Type B pancreatic cell (in vitro differentiated cells): ENCODE data around the gene CCDC85B. TPM values are rescaled to one million over a fixed set of nuclear protein-coding genes. Genes with fewer than 3 reads are reported as not detected.
"Not testable (repeated sequence)": the region's sequence is repeated elsewhere in the genome, so short reads cannot be mapped to it uniquely, and the experiment has no call there.

Experiments used
- DNase-seq: peaks from one replicate; pipeline ENCODE4 v3.0.0; 2021; ENCODE audit warnings: mixed read lengths; ENCODE audit not compliant: unreplicated experiment; ENCODE audit errors: extremely low spot score
- H3K27ac Mint-ChIP-seq: 2 replicates; pipeline ENCODE4 v1.8.0; 2021; ENCODE audit warnings: mild to moderate bottlenecking, mixed read lengths
- H3K27me3 Mint-ChIP-seq: 2 replicates; pipeline ENCODE4 v1.8.0; 2021; ENCODE audit warnings: mixed read lengths
- H3K36me3 Mint-ChIP-seq: 2 replicates; pipeline ENCODE4 v1.8.0; 2021; ENCODE audit warnings: mixed read lengths
- H3K4me1 Mint-ChIP-seq: one replicate; pipeline ENCODE4 v1.8.0; 2021; ENCODE audit warnings: mixed read lengths; ENCODE audit not compliant: unreplicated experiment
- H3K4me3 Mint-ChIP-seq: 2 replicates; pipeline ENCODE4 v1.8.0; 2021; ENCODE audit warnings: mild to moderate bottlenecking, mixed read lengths
- H3K9me3 Mint-ChIP-seq: 2 replicates; pipeline ENCODE4 v1.8.0; 2021; ENCODE audit warnings: mixed read lengths
- CTCF ChIP-seq: fragments of 200-600 bp; sonication (generic); conservative IDR thresholded peaks from 2 replicates; pipeline ENCODE4 v1.5.0; 2021; ENCODE audit warnings: antibody characterized with exemption, mild to moderate bottlenecking
- total RNA-seq: library from RNA; stranded (reverse); gene quantifications from 2 replicates; pipeline ENCODE4 v1.2.1, GENCODE V29; 2021; ENCODE audit warnings: low replicate concordance

Gene CCDC85B
- total RNA-seq, 1 donor from 2014 or later = 14.3 TPM

GRCh38 chr11:65891219-65892136 lies 1.0 kb downstream of the CCDC85B start:
- no peak for DNase-seq
- Mint-ChIP-seq H3K27ac (peak overlapping the region; percentile 64), H3K9me3 (no peaks in the 10 kb centered on the region), H3K4me1 (peaks cover 31% of the 10 kb centered on the region), H3K36me3 (no peaks in the 10 kb centered on the region), H3K4me3 (peak overlapping the region; percentile 77), H3K27me3 (peaks cover 33% of the 10 kb centered on the region)
- TF ChIP-seq CTCF = peak; percentile 9

- H3K36me3 Mint-ChIP-seq, H3K9me3 Mint-ChIP-seq, DNase-seq: not testable (repeated sequence)
- peak overlapping the region; percentile 77 for H3K4me3 Mint-ChIP-seq
- H3K27me3 Mint-ChIP-seq = peaks cover 39% of the 10 kb centered on the region
- H3K27ac Mint-ChIP-seq = peak overlapping the region; percentile 64
- peaks cover 25% of the 10 kb centered on the region for H3K4me1 Mint-ChIP-seq
Measured at GRCh38 chr11:65892137-65892540, 1.7 kb downstream of the CCDC85B start.

- no peaks in the 10 kb centered on the region for H3K9me3 Mint-ChIP-seq
- H3K4me1 Mint-ChIP-seq = peaks cover 25% of the 10 kb centered on the region
- peak overlapping the region; percentile 77 for H3K4me3 Mint-ChIP-seq
- peaks cover 45% of the 10 kb centered on the region for H3K27me3 Mint-ChIP-seq
- no peak for TF ChIP-seq CTCF
- no peaks in the 10 kb centered on the region for H3K36me3 Mint-ChIP-seq
- peak overlapping the region; percentile 64 for H3K27ac Mint-ChIP-seq
- no peak for DNase-seq
Measured at GRCh38 chr11:65892661-65893317, 2.3 kb downstream of the CCDC85B start.

- H3K27ac Mint-ChIP-seq = no peak overlapping the region
- DNase-seq = no peak
- no peak overlapping the region for H3K4me3 Mint-ChIP-seq
- H3K27me3 Mint-ChIP-seq = peaks cover 55% of the 10 kb centered on the region
- TF ChIP-seq CTCF = no peak
- H3K36me3 Mint-ChIP-seq = no peaks in the 10 kb centered on the region
- no peaks in the 10 kb centered on the region for H3K9me3 Mint-ChIP-seq
- H3K4me1 Mint-ChIP-seq = peaks cover 20% of the 10 kb centered on the region
Measured at GRCh38 chr11:65894034-65894591, 3.6 kb downstream of the CCDC85B start.

GRCh38 chr11:65895482-65895981 lies 5.1 kb downstream of the CCDC85B start:
- Mint-ChIP-seq H3K4me1 (peaks cover 8% of the 10 kb centered on the region), H3K27me3 (peaks cover 49% of the 10 kb centered on the region), H3K4me3 (peak overlapping the region; percentile 1), H3K27ac (peak overlapping the region; percentile 69), H3K36me3 (no peaks in the 10 kb centered on the region), H3K9me3 (no peaks in the 10 kb centered on the region)
- no peak for DNase-seq
- no peak for TF ChIP-seq CTCF
